Neural crest cell (in vitro differentiated cells): ENCODE data around the gene ASTN2. TPM values are rescaled to one million over a fixed set of nuclear protein-coding genes. Genes with fewer than 3 reads are reported as not detected.

Experiments used
- DNase-seq: peaks from one replicate; pipeline ENCODE4 v3.0.0; 2021; ENCODE audit warnings: low read depth, mixed read lengths, low spot score
- H3K27ac Mint-ChIP-seq: one replicate; pipeline ENCODE4 v1.8.0; 2021; ENCODE audit warnings: mild to moderate bottlenecking, mixed read lengths; ENCODE audit not compliant: unreplicated experiment
- H3K27me3 Mint-ChIP-seq: 2 replicates; pipeline ENCODE4 v1.8.0; 2021; ENCODE audit warnings: low read depth, mild to moderate bottlenecking, mixed read lengths
- H3K36me3 Mint-ChIP-seq: 2 replicates; pipeline ENCODE4 v1.8.0; 2021; ENCODE audit warnings: low read depth, mild to moderate bottlenecking, mixed read lengths
- H3K4me1 Mint-ChIP-seq: 2 replicates; pipeline ENCODE4 v1.8.0; 2021; ENCODE audit warnings: mixed read lengths
- H3K4me3 Mint-ChIP-seq: one replicate; pipeline ENCODE4 v1.8.0; 2021; ENCODE audit warnings: mild to moderate bottlenecking, mixed read lengths
- H3K9me3 Mint-ChIP-seq: 2 replicates; pipeline ENCODE4 v1.8.0; 2021; ENCODE audit warnings: mixed read lengths
- CTCF ChIP-seq: fragments of 200-600 bp; sonication (generic); conservative IDR thresholded peaks from 2 replicates; pipeline ENCODE4 v1.5.0; 2021; ENCODE audit warnings: antibody characterized with exemption, mild to moderate bottlenecking
- total RNA-seq: library from RNA; stranded (reverse); gene quantifications from 2 replicates; pipeline ENCODE4 v1.2.1, GENCODE V29; 2021

Gene ASTN2
- total RNA-seq, 1 donor from 2014 or later, result 7.3 TPM

DNA sequence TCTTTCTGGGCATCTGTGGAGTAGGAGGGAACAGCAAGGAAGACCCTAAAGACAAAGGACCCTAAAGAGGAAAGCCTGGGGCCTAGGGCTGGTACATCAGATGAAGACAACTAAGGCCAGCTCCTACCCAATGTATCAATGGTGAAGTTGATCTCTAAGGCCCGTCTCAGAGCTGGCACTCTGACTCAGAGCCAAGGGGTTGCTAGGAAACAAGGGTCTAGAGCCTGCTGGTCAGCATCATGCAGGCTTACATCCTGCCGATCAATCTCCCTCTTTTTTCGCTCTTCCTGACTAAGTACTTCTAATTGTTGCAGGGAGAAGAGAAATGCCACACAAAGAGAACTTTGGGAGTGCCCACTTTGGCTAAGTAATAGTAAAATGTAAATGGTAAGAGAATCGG lies 701.6 kb downstream of the ASTN2 start:
- Mint-ChIP-seq H3K27me3 (no peaks in the 10 kb centered on the region), H3K36me3 (peaks cover 2% of the 10 kb centered on the region), H3K4me3 (no peak overlapping the region), H3K9me3 (no peaks in the 10 kb centered on the region), H3K27ac (no peak overlapping the region), H3K4me1 (peaks cover 4% of the 10 kb centered on the region)
- TF ChIP-seq CTCF, result no peak
- no peak for DNase-seq

DNA sequence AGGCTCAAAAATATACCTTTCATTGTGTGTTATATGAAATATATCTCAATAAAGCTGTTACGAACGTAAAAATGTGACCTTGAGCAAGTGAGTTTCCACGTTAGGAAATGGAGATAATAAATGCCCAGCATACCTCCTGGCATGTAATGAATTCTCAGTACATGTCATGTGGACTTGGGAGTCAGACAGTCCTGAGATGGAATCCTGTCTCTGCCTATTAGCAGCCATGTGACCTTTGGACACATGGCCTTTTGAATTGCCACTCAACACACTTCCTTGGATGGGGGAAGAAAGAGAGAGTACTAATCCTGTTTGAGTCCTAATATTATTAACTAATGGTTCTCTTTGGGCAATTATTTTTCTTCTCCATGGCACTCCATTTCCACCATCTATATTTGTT lies 702.1 kb downstream of the ASTN2 start:
- no peak for DNase-seq
- Mint-ChIP-seq H3K4me3 (no peak overlapping the region), H3K27me3 (no peaks in the 10 kb centered on the region), H3K4me1 (peaks cover 4% of the 10 kb centered on the region), H3K36me3 (no peaks in the 10 kb centered on the region), H3K27ac (no peak overlapping the region), H3K9me3 (no peaks in the 10 kb centered on the region)
- no peak for TF ChIP-seq CTCF

DNA sequence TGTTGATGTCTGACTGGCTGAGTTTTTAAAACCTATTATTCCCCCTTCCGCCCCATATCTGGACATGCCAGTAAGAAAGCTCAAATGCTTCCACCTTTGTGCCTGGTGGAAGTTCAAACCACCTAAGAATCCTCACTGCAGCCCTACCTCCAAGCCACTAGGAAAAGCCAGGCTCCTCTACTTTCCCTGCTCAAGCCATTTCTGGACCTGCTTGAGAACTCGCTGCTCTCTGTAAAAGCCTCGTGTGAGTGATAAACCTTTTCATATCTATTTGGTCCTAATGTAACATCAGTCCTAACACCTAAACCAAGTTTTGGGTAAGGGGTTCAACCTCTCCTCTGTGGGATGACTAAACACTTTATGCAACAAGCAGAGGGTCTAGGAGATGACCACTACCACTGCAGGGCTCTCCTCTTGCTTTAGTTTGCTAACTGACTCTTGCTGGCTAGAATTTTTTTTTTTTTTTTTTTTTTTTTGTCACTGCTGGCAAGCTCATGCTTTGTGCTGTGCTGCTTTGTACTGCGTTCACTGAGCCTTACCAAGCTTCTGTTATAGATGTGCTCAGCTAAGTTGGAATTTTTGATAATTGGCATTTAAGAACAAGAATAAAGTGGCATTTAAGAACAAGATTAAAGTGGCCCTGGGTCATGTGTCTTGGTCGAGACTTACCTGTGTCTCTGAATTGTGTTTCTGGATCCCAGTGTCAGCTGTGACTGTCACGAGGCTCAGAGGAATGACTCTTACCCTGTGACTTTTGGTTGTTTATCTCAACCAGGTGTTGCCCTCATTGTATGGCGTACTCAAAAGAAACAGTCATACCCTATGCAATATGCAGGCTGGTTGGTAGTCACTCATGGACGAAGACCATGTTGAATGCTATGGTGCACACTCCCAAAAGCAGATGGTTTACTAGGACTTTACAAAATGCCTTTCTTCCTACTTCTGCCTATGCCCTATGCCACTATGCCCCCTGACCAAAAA lies 708.3 kb downstream of the ASTN2 start:
- peaks cover 5% of the 10 kb centered on the region for H3K9me3 Mint-ChIP-seq
- DNase-seq, result no peak
- H3K4me3 Mint-ChIP-seq, result no peak overlapping the region
- no peaks in the 10 kb centered on the region for H3K4me1 Mint-ChIP-seq
- H3K36me3 Mint-ChIP-seq, result peaks cover 9% of the 10 kb centered on the region
- no peak for TF ChIP-seq CTCF
- H3K27ac Mint-ChIP-seq, result no peak overlapping the region
- no peaks in the 10 kb centered on the region for H3K27me3 Mint-ChIP-seq

DNA sequence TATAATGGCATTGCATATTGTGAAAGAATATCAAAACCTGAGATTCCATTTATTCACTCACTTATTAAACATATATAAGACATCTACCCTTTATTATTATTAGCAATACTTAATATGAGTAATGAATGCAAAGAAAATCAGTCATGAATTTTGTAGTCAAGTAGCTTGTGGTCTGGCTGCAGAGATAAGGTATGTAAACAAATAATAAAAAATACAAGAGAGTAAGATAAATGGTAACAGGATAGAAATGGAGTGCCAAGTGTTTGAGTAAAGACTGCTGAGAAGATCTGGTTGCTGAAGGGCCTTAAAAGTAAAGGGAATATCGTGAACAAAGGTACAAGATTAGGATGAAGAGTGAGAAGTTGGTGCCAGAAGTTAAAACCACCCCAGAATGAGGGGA lies 709.3 kb downstream of the ASTN2 start:
- no peak for TF ChIP-seq CTCF
- no peak for DNase-seq
- Mint-ChIP-seq H3K4me1 (no peaks in the 10 kb centered on the region), H3K27me3 (no peaks in the 10 kb centered on the region), H3K4me3 (no peak overlapping the region), H3K36me3 (peaks cover 17% of the 10 kb centered on the region), H3K9me3 (peaks cover 5% of the 10 kb centered on the region), H3K27ac (no peak overlapping the region)

DNA sequence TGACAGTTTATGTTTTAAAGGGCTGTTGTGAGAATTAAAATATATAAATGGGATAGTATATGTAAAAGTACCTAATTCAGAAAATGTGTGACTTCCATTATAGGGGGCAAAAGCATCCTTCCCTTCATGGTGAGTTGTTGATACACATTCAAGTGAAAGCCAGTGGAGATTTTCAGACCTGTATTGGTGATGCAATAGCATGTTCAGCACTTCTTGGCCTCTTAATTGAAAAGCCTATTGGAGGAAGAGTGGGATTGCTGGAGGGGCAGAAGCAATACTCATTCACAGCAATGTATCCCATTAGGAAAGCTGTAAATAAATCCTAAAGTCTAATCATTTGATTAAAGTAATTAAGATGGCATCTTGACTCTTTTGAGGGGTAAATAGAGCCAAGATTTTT lies 710.4 kb downstream of the ASTN2 start:
- no peak overlapping the region for H3K4me3 Mint-ChIP-seq
- no peak for DNase-seq
- H3K9me3 Mint-ChIP-seq, result peaks cover 5% of the 10 kb centered on the region
- H3K27me3 Mint-ChIP-seq, result no peaks in the 10 kb centered on the region
- H3K36me3 Mint-ChIP-seq, result peaks cover 21% of the 10 kb centered on the region
- no peak overlapping the region for H3K27ac Mint-ChIP-seq
- H3K4me1 Mint-ChIP-seq, result no peaks in the 10 kb centered on the region
- TF ChIP-seq CTCF, result no peak
